Suprapubic skin (tissue), 4 donors: ENCODE results near the gene MYO5A. TPM values are rescaled to one million over a fixed set of nuclear protein-coding genes. Genes with fewer than 3 reads are reported as not detected.
"Not testable (repeated sequence)": the region's sequence is repeated elsewhere in the genome, so short reads cannot be mapped to it uniquely, and the experiment has no call there.

Source experiments
- DNase-seq, 2 donors: peaks; one replicate each; pipeline ENCODE4 v3.0.0-alpha.2; 2019; ENCODE audit warnings: low spot score in 2 of 2
- H3K27ac ChIP-seq: fragments of 200-600 bp; sonication (generic); one replicate; pipeline ENCODE4 v1.5.1; 2019
- H3K27me3 ChIP-seq: fragments of 200-600 bp; sonication (generic); one replicate; pipeline ENCODE4 v1.5.1; 2019
- H3K36me3 ChIP-seq: fragments of 200-600 bp; sonication (generic); one replicate; pipeline ENCODE4 v1.5.1; 2019
- H3K4me1 ChIP-seq: fragments of 200-600 bp; sonication (generic); one replicate; pipeline ENCODE4 v1.5.1; 2019
- H3K4me3 ChIP-seq: fragments of 200-600 bp; sonication (generic); one replicate; pipeline ENCODE4 v1.5.1; 2019; ENCODE audit warnings: mild to moderate bottlenecking
- H3K9me3 ChIP-seq: fragments of 200-600 bp; sonication (generic); one replicate; pipeline ENCODE4 v1.5.1; 2019
- EP300 ChIP-seq: sonication (generic); formaldehyde crosslinking; IDR thresholded peaks from one replicate; pipeline ENCODE4 v1.6.1; 2017; ENCODE audit warnings: antibody characterized with exemption
- POLR2A ChIP-seq, 2 donors: fragments of 450-650 bp; IDR thresholded peaks; one replicate each; pipeline ENCODE4 v1.6.1; 2017; ENCODE audit warnings: antibody characterized with exemption in 2 of 2, mild to moderate bottlenecking in 2 of 2, moderate library complexity in 2 of 2
- POLR2AphosphoS5 ChIP-seq, 3 donors: sonication (generic); formaldehyde crosslinking; IDR thresholded peaks; one replicate each; pipeline ENCODE4 v1.6.1; 2017; ENCODE audit warnings: antibody characterized with exemption in 3 of 3
- WGBS: methylation state at CpG from one replicate; pipeline ENCODE4 v1.1.5; 2018; 5-methylcytosine and 5-hydroxymethylcytosine counted together
- total RNA-seq, 4 donors: library from RNA; depleted of rRNA; stranded (reverse); fragments of >200 nt; gene quantifications; one replicate each; pipeline ENCODE4 v1.1.0, GENCODE V29; 2016
- TF ChIP-seq, protein P1 (sequence below), 2 donors: fragments of 200-600 bp in 1 of 2; fragments of 450-650 bp in 1 of 2; sonication (generic) in 1 of 2; IDR thresholded peaks; one replicate each; pipeline ENCODE4 v1.5.1; 2016 to 2019; ENCODE audit warnings: antibody characterized with exemption in 2 of 2, mild to moderate bottlenecking in 1 of 2, moderate library complexity in 1 of 2

MYO5A gene
- total RNA-seq, 4 donors from 2014 or later = 37.4 to 73.7 (median 47.0) TPM

GRCh38 chr15:52462806-52463360 lies 65.8 kb downstream of the MYO5A start:
- H3K27ac ChIP-seq = no peak overlapping the region
- H3K36me3 ChIP-seq = peaks cover 3% of the 10 kb centered on the region
- no peaks in the 10 kb centered on the region for H3K27me3 ChIP-seq
- TF ChIP-seq, protein P1, sequence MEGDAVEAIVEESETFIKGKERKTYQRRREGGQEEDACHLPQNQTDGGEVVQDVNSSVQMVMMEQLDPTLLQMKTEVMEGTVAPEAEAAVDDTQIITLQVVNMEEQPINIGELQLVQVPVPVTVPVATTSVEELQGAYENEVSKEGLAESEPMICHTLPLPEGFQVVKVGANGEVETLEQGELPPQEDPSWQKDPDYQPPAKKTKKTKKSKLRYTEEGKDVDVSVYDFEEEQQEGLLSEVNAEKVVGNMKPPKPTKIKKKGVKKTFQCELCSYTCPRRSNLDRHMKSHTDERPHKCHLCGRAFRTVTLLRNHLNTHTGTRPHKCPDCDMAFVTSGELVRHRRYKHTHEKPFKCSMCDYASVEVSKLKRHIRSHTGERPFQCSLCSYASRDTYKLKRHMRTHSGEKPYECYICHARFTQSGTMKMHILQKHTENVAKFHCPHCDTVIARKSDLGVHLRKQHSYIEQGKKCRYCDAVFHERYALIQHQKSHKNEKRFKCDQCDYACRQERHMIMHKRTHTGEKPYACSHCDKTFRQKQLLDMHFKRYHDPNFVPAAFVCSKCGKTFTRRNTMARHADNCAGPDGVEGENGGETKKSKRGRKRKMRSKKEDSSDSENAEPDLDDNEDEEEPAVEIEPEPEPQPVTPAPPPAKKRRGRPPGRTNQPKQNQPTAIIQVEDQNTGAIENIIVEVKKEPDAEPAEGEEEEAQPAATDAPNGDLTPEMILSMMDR (IDR thresholded peaks at IDR 0.05) = no peak
- TF ChIP-seq POLR2A (IDR thresholded peaks at IDR 0.05) (no peak), EP300 (no peak), POLR2AphosphoS5 (IDR thresholded peaks at IDR 0.05) (no peak)
- 80% methylated on average over 6 of the region's 6 CpGs for WGBS
- no peak for DNase-seq
- peaks cover 8% of the 10 kb centered on the region for H3K4me1 ChIP-seq
- peaks cover 6% of the 10 kb centered on the region for H3K9me3 ChIP-seq
- no peak overlapping the region for H3K4me3 ChIP-seq

DNA sequence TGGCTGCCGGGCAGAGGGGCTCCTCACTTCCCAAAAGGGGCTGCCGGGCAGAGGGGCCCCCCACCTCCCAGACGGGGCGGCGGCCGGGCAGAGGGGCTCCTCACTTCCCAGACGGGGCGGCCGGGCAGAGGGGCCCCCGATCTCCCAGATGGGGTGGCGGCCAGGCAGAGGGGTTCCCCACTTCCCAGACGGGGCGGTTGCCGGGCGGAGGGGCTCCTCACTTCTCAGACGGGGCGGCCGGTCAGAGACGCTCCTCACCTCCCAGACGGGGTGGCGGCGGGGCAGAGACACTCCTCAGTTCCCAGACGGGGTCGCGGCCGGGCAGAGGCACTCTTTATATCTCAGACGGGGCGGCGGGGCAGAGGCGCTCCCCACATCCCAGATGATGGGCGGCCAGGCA lies 69.0 kb downstream of the MYO5A start:
- 95% methylated on average over 13 of the region's 31 CpGs for WGBS
- DNase-seq, H3K9me3 ChIP-seq, H3K27me3 ChIP-seq, H3K4me3 ChIP-seq, H3K27ac ChIP-seq, H3K4me1 ChIP-seq, H3K36me3 ChIP-seq: not testable (repeated sequence)

DNA sequence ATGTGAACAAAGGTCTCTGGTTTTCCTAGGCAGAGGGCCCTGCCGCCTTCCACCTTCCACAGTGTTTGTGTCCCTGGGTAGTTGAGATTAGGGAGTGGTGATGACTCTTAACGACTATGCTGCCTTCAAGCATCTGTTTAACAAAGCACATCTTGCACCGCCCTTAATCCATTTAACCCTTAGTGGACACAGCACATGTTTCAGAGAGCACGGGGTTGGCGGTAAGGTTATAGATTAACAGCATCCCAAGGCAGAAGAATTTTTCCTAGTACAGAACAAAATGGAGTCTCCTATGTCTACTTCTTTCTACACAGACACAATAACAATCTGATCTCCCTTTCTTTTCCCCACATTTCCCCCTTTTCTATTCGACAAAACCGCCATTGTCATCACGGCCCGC lies 69.4 kb downstream of the MYO5A start:
- H3K4me1 ChIP-seq, H3K27ac ChIP-seq, H3K9me3 ChIP-seq, H3K4me3 ChIP-seq, H3K27me3 ChIP-seq, H3K36me3 ChIP-seq, DNase-seq: not testable (repeated sequence)
- WGBS = 80% methylated on average over 9 of the region's 9 CpGs

DNA sequence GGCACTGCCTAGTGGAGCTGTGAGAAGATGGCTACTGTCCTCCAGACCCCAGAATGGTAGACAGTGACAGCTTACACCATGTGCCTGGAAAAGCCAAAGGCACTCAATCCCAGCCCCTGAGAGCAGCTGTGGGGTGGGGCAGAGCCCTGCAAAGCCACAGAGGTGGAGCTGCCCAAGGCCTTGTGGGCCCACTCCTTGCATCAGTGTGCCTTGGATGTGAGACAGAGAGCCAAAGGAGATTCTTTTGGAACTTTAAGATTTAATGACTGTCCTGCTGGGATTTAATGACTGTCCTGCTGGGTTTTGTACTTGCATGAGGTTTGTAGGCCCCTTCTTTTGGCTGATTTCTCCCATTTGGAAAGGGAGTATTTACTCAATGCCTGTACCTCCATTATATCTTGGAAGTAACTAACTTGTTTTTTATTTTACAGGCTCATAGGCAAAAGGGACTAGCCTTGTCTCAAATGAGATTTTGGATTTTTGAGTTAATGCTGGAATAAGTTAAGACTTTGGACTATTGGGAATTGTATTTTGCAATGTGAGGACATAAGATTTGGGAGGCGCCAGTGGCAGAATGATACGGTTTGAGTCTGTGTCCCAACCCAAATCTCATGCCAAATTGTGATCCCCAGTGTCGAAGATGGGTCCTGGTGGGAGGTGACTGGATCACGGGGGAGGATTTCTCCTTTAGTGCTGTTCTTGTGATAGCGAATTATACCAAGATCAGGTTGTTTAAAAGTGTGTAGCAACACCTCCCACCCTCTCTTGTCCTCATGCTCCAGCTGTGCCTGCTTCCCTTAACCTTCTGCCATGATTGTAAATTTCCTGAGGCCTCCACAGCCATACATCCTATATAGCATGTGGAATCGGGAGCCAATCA lies 80.4 kb downstream of the MYO5A start:
- no peak for DNase-seq
- Histone ChIP-seq H3K9me3 (no peaks in the 10 kb centered on the region), H3K4me1 (peaks cover 18% of the 10 kb centered on the region), H3K27me3 (no peaks in the 10 kb centered on the region), H3K27ac (no peak overlapping the region), H3K36me3 (no peaks in the 10 kb centered on the region), H3K4me3 (no peak overlapping the region)
- TF ChIP-seq POLR2AphosphoS5 (IDR thresholded peaks at IDR 0.05) = no peak
- no peak for TF ChIP-seq POLR2A (IDR thresholded peaks at IDR 0.05)
- TF ChIP-seq, protein P1 (IDR thresholded peaks at IDR 0.05) = no peak
- no peak for TF ChIP-seq EP300
- WGBS = 93% methylated on average over 6 of the region's 6 CpGs

DNA sequence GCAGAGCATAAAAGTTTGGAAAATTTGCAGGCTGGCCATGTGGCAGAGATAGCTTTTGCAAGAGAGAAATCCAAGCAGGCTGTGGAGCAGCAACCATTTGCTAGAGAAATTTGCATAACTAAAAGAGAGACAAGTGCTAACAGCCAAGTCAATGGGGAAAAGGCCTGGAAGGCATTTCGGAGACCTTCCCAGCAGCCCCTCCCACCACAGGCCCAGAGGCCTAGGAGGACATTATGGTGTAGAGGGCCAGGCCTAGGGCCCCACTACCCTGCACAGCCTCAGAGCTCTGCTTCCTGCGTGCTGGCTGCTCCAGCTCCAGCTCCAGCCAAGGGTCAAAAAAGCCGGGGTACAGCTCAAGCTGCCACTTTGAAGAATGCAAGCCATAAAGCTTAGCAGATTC lies 82.7 kb downstream of the MYO5A start:
- Histone ChIP-seq H3K4me3 (no peak overlapping the region), H3K4me1 (peaks cover 19% of the 10 kb centered on the region), H3K36me3 (no peaks in the 10 kb centered on the region), H3K9me3 (no peaks in the 10 kb centered on the region), H3K27ac (no peak overlapping the region), H3K27me3 (no peaks in the 10 kb centered on the region)
- WGBS = 91% methylated on average over 3 of the region's 3 CpGs
- no peak for DNase-seq
- no peak for TF ChIP-seq POLR2AphosphoS5 (IDR thresholded peaks at IDR 0.05)
- no peak for TF ChIP-seq EP300
- TF ChIP-seq, protein P1 (IDR thresholded peaks at IDR 0.05) = no peak

DNA sequence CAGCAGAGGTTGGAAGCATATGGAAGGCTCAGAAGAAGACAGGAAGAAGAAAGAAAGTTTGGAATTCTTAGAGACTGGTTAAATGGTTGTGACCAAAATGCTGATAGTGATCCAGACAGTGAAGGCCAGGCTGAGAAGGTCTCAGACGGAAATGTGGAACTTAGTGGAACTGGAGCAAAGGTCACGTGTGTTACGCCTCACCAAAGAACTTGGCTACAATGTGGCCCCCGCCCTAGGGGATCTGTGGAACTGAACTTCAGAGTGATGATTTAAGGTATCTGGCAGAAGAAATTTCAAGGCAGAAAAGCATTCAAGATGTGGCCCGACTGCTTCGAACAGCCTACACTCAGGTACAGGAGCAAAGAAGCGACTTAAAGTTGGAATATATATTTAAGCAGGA lies 83.1 kb downstream of the MYO5A start:
- H3K27me3 ChIP-seq = no peaks in the 10 kb centered on the region
- H3K36me3 ChIP-seq = no peaks in the 10 kb centered on the region
- H3K27ac ChIP-seq = no peak overlapping the region
- WGBS = 68% methylated on average over 7 of the region's 7 CpGs
- TF ChIP-seq EP300 (no peak), POLR2A (IDR thresholded peaks at IDR 0.05) (no peak), POLR2AphosphoS5 (IDR thresholded peaks at IDR 0.05) (no peak)
- TF ChIP-seq, protein P1 (IDR thresholded peaks at IDR 0.05) = no peak
- peaks cover 22% of the 10 kb centered on the region for H3K4me1 ChIP-seq
- no peak for DNase-seq
- H3K4me3 ChIP-seq = no peak overlapping the region
- H3K9me3 ChIP-seq = no peaks in the 10 kb centered on the region

DNA sequence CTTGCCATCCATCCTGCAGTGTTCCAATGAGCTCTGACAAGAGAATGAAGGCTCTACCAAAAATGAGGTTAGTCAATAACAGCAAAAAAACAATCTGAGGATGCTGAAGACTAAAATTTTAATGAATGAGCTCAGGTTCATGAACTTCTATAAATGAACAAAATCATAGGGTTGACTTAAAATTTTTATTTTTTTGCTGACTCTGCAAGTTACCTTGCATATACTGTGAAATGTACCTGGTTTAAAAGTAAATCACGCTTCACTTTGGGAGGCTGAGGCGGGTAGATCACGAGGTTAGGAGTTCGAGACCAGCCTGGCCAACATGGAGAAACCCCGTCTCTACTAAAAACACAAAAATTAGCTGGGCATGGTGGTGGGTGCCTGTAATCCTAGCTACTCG lies 85.5 kb downstream of the MYO5A start:
- not testable (repeated sequence) for H3K9me3 ChIP-seq, H3K27ac ChIP-seq, DNase-seq, H3K27me3 ChIP-seq, H3K4me3 ChIP-seq, H3K36me3 ChIP-seq
- 97% methylated on average over 6 of the region's 6 CpGs for WGBS
- peaks cover 27% of the 10 kb centered on the region for H3K4me1 ChIP-seq
